PC-9 (cell line): ENCODE results near the gene ALDH3B2.

Source experiments
- CTCF ChIP-seq: fragments of 200-600 bp; sonication (generic); conservative IDR thresholded peaks from 2 replicates; pipeline ENCODE4 v1.6.1; 2017; ENCODE audit warnings: mixed run types, antibody characterized with exemption, mild to moderate bottlenecking, moderate library complexity
- EZH2 ChIP-seq: fragments of 200-600 bp; sonication (generic); IDR thresholded peaks from 2 replicates; pipeline ENCODE4 v1.8.0; 2017; ENCODE audit warnings: antibody characterized with exemption, low read depth

- no peak for TF ChIP-seq CTCF
- TF ChIP-seq EZH2 = no peak
Observed at GRCh38 chr11:67636962-67637361, 37.5 kb downstream of the ALDH3B2 start.
